HFFc6 (cell line): Measurements from ENCODE around the gene OXCT2. TPM values are rescaled to one million over a fixed set of nuclear protein-coding genes. Genes with fewer than 3 reads are reported as not detected.
"Not testable (repeated sequence)": the region's sequence is repeated elsewhere in the genome, so short reads cannot be mapped to it uniquely, and the experiment has no call there.

ENCODE experiments used
- DNase-seq: peaks from one replicate; pipeline ENCODE4 v3.0.0-alpha.2; 2018
- H3K27ac Mint-ChIP-seq: 2 replicates; pipeline ENCODE4 v1.8.0; 2020; ENCODE audit warnings: mild to moderate bottlenecking, mixed read lengths
- H3K27me3 Mint-ChIP-seq: 2 replicates; pipeline ENCODE4 v1.8.0; 2021; ENCODE audit warnings: mild to moderate bottlenecking, moderate library complexity, mixed read lengths; ENCODE audit not compliant: insufficient read depth
- H3K36me3 Mint-ChIP-seq: 2 replicates; pipeline ENCODE4 v1.8.0; 2021; ENCODE audit warnings: low read depth, mixed read lengths
- H3K4me1 Mint-ChIP-seq: 2 replicates; pipeline ENCODE4 v1.8.0; 2020; ENCODE audit warnings: low read depth, mixed read lengths
- H3K4me3 Mint-ChIP-seq: 2 replicates; pipeline ENCODE4 v1.8.0; 2020; ENCODE audit warnings: mild to moderate bottlenecking, moderate library complexity, mixed read lengths
- H3K9me3 Mint-ChIP-seq: 2 replicates; pipeline ENCODE4 v1.8.0; 2020; ENCODE audit warnings: mild to moderate bottlenecking, mixed read lengths
- CTCF ChIP-seq: fragments of 200-600 bp; sonication (generic); IDR thresholded peaks from 2 replicates; pipeline ENCODE4 v1.5.0; 2021; ENCODE audit warnings: antibody characterized with exemption, mild to moderate bottlenecking
- total RNA-seq, 6 experiments: library from RNA; stranded (reverse); fragmentation: NEBNext Ultra II Directional; extraction: Animal tissue kit (Norgen Biotek cat#: 25700); gene quantifications; 2 replicates in 1 of 6; 3 replicates in 5 of 6; pipeline ENCODE4 v1.2.3, GENCODE V29; 2021

Gene OXCT2
- total RNA-seq, 6 experiments from 2014 or later: 0.81 to 2.3 (median 1.4) TPM

- Mint-ChIP-seq H3K27me3 (peaks cover 16% of the 10 kb centered on the region), H3K36me3 (no peaks in the 10 kb centered on the region), H3K9me3 (no peaks in the 10 kb centered on the region), H3K4me1 (no peaks in the 10 kb centered on the region), H3K27ac (no peak overlapping the region), H3K4me3 (no peak overlapping the region)
- no peak for DNase-seq
- TF ChIP-seq CTCF: no peak
These were observed 5.7 kb upstream of the OXCT2 start for GRCh38 chr1:39776886-39777285.

- Mint-ChIP-seq H3K4me3 (no peak overlapping the region), H3K36me3 (no peaks in the 10 kb centered on the region), H3K4me1 (no peaks in the 10 kb centered on the region), H3K9me3 (no peaks in the 10 kb centered on the region), H3K27ac (no peak overlapping the region), H3K27me3 (peaks cover 16% of the 10 kb centered on the region)
- no peak for TF ChIP-seq CTCF
- no peak for DNase-seq
These were observed 5.2 kb upstream of the OXCT2 start for GRCh38 chr1:39776400-39776713.

- H3K36me3 Mint-ChIP-seq, H3K4me1 Mint-ChIP-seq, H3K27ac Mint-ChIP-seq, H3K4me3 Mint-ChIP-seq, DNase-seq, H3K9me3 Mint-ChIP-seq: not testable (repeated sequence)
- peaks cover 16% of the 10 kb centered on the region for H3K27me3 Mint-ChIP-seq
These were observed 4.7 kb upstream of the OXCT2 start for GRCh38 chr1:39775676-39776399.

GRCh38 chr1:39775141-39775540, 4.0 kb upstream of the OXCT2 start:
- not testable (repeated sequence) for DNase-seq, H3K9me3 Mint-ChIP-seq, H3K27ac Mint-ChIP-seq, H3K36me3 Mint-ChIP-seq, H3K4me1 Mint-ChIP-seq, H3K4me3 Mint-ChIP-seq
- peaks cover 15% of the 10 kb centered on the region for H3K27me3 Mint-ChIP-seq

- not testable (repeated sequence) for H3K27me3 Mint-ChIP-seq, H3K4me1 Mint-ChIP-seq, H3K36me3 Mint-ChIP-seq, DNase-seq, H3K27ac Mint-ChIP-seq, H3K9me3 Mint-ChIP-seq, H3K4me3 Mint-ChIP-seq
These were observed 2.3 kb upstream of the OXCT2 start for GRCh38 chr1:39773369-39773979.

GRCh38 chr1:39770100-39771021, 787 bp downstream of the OXCT2 start:
- H3K27ac Mint-ChIP-seq, H3K9me3 Mint-ChIP-seq, H3K36me3 Mint-ChIP-seq, DNase-seq, H3K27me3 Mint-ChIP-seq, H3K4me1 Mint-ChIP-seq: not testable (repeated sequence)
- peak overlapping the region; percentile 83 for H3K4me3 Mint-ChIP-seq

- H3K4me1 Mint-ChIP-seq, H3K4me3 Mint-ChIP-seq, H3K36me3 Mint-ChIP-seq, DNase-seq, H3K27ac Mint-ChIP-seq, H3K27me3 Mint-ChIP-seq, H3K9me3 Mint-ChIP-seq: not testable (repeated sequence)
These were observed 1.6 kb downstream of the OXCT2 start for GRCh38 chr1:39769502-39769901.

GRCh38 chr1:39766466-39766865, 4.7 kb downstream of the OXCT2 start:
- not testable (repeated sequence) for H3K27ac Mint-ChIP-seq, H3K36me3 Mint-ChIP-seq, H3K27me3 Mint-ChIP-seq

GRCh38 chr1:39764512-39764911, 6.6 kb downstream of the OXCT2 start:
- H3K36me3 Mint-ChIP-seq, H3K4me1 Mint-ChIP-seq, H3K27ac Mint-ChIP-seq, H3K4me3 Mint-ChIP-seq, DNase-seq, H3K9me3 Mint-ChIP-seq, H3K27me3 Mint-ChIP-seq: not testable (repeated sequence)

More at GRCh38 chr1:39766466-39766865, 4.7 kb downstream of the OXCT2 start:
- not testable (repeated sequence) for H3K4me1 Mint-ChIP-seq, DNase-seq, H3K4me3 Mint-ChIP-seq, H3K9me3 Mint-ChIP-seq

GRCh38 chr1:39763619-39764374, 7.4 kb downstream of the OXCT2 start:
- DNase-seq, H3K9me3 Mint-ChIP-seq, H3K27ac Mint-ChIP-seq, H3K4me1 Mint-ChIP-seq, H3K36me3 Mint-ChIP-seq, H3K27me3 Mint-ChIP-seq, H3K4me3 Mint-ChIP-seq: not testable (repeated sequence)
